A673 (cell line): ENCODE data around the gene DDX31. TPM values are rescaled to one million over a fixed set of nuclear protein-coding genes. Genes with fewer than 3 reads are reported as not detected.

Source experiments
- BruUV-seq: library from RNA; stranded (reverse); fragments of 400-500 nt; replicated peaks from 2 replicates; lab custom pipeline; 2021; lab: Mats Ljungman, UMichigan
- CTCF ChIA-PET: fragments of 300-600 bp; sonication (Branson Sonifier 250); formaldehyde crosslinking; loops from one replicate; lab custom pipeline; 2022; ENCODE audit warnings: antibody characterized with exemption; lab: Charles Lee
- POLR2A ChIA-PET: fragments of 300-600 bp; sonication (Branson Sonifier 250); formaldehyde crosslinking; loops from one replicate; lab custom pipeline; 2022; ENCODE audit warnings: antibody characterized with exemption; ENCODE audit not compliant: low non-redundant PET; lab: Charles Lee
- DNase-seq: peaks from one replicate; pipeline ENCODE4 v3.0.0-alpha.2; 2015; ENCODE audit warnings: low spot score
- H3K27ac ChIP-seq: fragments of 200-600 bp; sonication (generic); 2 replicates; pipeline ENCODE4 v1.5.1; 2016; ENCODE audit warnings: mixed run types, low read depth, mild to moderate bottlenecking, mixed read lengths, antibody characterized with exemption, low read length; ENCODE audit not compliant: poor library complexity, severe bottlenecking
- H3K27me3 ChIP-seq: fragments of 200-600 bp; sonication (generic); replicated peaks from 2 replicates; pipeline ENCODE4 v1.6.1; 2017; ENCODE audit warnings: mixed run types, low read depth, mild to moderate bottlenecking, mixed read lengths, antibody characterized with exemption, low read length; ENCODE audit not compliant: insufficient read depth, poor library complexity
- H3K36me3 ChIP-seq: fragments of 200-600 bp; sonication (generic); 2 replicates; pipeline ENCODE4 v1.6.1; 2016; ENCODE audit warnings: mixed run types, mild to moderate bottlenecking, mixed read lengths, antibody characterized with exemption, low read length; ENCODE audit not compliant: insufficient read depth, poor library complexity, severe bottlenecking
- H3K4me1 ChIP-seq: fragments of 200-600 bp; sonication (generic); 2 replicates; pipeline ENCODE4 v1.6.1; 2017; ENCODE audit warnings: mixed run types, mild to moderate bottlenecking, mixed read lengths, antibody characterized with exemption, low read length; ENCODE audit not compliant: insufficient read depth, poor library complexity, severe bottlenecking
- H3K4me3 ChIP-seq: fragments of 200-600 bp; sonication (generic); 2 replicates; pipeline ENCODE4 v1.5.1; 2016; ENCODE audit warnings: low read depth, mixed run types, mild to moderate bottlenecking, mixed read lengths, low read length; ENCODE audit not compliant: poor library complexity, severe bottlenecking
- H3K9me3 ChIP-seq: fragments of 200-600 bp; sonication (generic); 2 replicates; pipeline ENCODE4 v1.6.1; 2016; ENCODE audit warnings: mixed run types, low read depth, mild to moderate bottlenecking, mixed read lengths, antibody characterized with exemption, low read length; ENCODE audit not compliant: poor library complexity, severe bottlenecking
- CTCF ChIP-seq: fragments of 300-800, 200-600 bp; sonication (generic); conservative IDR thresholded peaks from 2 replicates; pipeline ENCODE4 v1.5.1; 2017; ENCODE audit warnings: low read depth, mild to moderate bottlenecking, antibody characterized with exemption, low read length, moderate library complexity, mixed read lengths
- EZH2 ChIP-seq: fragments of 200-600 bp; sonication (generic); IDR thresholded peaks from 2 replicates; pipeline ENCODE4 v1.6.1; 2017; ENCODE audit warnings: borderline replicate concordance, low read depth, mild to moderate bottlenecking, mixed read lengths, antibody characterized with exemption, low read length; ENCODE audit not compliant: poor library complexity, severe bottlenecking
- intact Hi-C: fragments of 100-400 bp; cut with micrococcal nuclease; formaldehyde crosslinking; loops from one replicate; pipeline ENCODE4 v1.10.0; 2022; ENCODE audit not compliant: unreplicated experiment
- total RNA-seq: library from RNA; stranded (reverse); gene quantifications from 2 replicates; pipeline ENCODE4 v1.2.3, GENCODE V29; 2021

Gene DDX31
- total RNA-seq, 1 experiment from 2014 or later = 34.2 TPM

DNA sequence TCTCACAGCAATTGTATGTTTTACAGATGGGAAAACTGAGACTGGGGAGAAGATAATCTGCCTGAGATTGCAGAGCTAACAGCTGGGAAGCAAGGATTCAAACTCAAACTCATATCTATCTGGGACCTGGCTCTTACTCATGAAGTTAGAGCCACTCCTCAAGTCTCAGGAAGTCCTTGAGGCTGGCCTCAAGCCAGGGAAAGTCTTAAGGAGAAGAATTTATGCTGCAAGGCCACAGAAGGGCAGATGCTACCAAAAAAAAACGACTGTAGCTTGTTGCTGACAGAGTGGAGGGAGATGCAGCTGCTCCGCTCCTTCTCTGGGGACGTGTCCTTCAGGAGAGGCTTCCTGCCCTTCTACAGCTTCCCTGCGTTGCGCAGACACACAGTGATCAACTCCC is 47.6 kb downstream of the DDX31 start:
- no peaks in the 10 kb centered on the region for H3K9me3 ChIP-seq
- peak; percentile 27 for DNase-seq
- peaks cover 19% of the 10 kb centered on the region for H3K36me3 ChIP-seq
- H3K27me3 ChIP-seq = no peaks in the 10 kb centered on the region
- ChIA-PET CTCF (no interaction called here), POLR2A (no interaction called here)
- BruUV-seq = no TSS peak
- H3K27ac ChIP-seq = no peak overlapping the region
- intact Hi-C loops = no loop called here
- H3K4me1 ChIP-seq = peaks cover 4% of the 10 kb centered on the region
- no peak overlapping the region for H3K4me3 ChIP-seq
- TF ChIP-seq EZH2 (no peak), CTCF (no peak)

DNA sequence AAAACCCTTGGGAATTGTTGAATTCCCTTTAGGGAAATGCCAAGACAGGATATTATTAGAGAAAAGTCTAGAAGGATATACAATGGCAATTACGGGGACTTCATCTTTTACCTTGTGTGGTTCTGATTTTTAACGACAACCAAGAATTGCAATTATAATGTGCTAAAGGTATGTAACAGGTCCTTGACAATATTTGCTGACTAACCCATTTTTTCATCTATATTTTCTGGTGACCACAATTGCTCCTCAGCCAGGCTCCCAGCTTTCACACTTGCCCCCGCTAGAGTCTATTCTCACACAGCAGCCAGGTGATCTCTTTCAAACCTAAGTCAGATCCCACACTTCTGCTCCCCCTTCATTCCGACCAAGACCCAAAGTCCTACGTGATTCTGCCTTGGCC is 53.1 kb downstream of the DDX31 start:
- no peak for DNase-seq
- H3K27ac ChIP-seq = no peak overlapping the region
- peaks cover 16% of the 10 kb centered on the region for H3K36me3 ChIP-seq
- TF ChIP-seq EZH2 (no peak), CTCF (no peak)
- no peaks in the 10 kb centered on the region for H3K9me3 ChIP-seq
- BruUV-seq = no TSS peak
- intact Hi-C loops = no loop called here
- H3K4me3 ChIP-seq = no peak overlapping the region
- H3K27me3 ChIP-seq = no peaks in the 10 kb centered on the region
- ChIA-PET CTCF (no interaction called here), POLR2A (no interaction called here)
- H3K4me1 ChIP-seq = no peaks in the 10 kb centered on the region

- ChIA-PET POLR2A (interaction anchor here (0.6 kb wide), 1 partner anchor 533 kb away, joined by 3 read pairs; no protein-coding TSS in a partner anchor), CTCF (no interaction called here)
- no peaks in the 10 kb centered on the region for H3K27me3 ChIP-seq
- no peak overlapping the region for H3K27ac ChIP-seq
- H3K4me1 ChIP-seq = no peaks in the 10 kb centered on the region
- TF ChIP-seq CTCF (no peak), EZH2 (no peak)
- H3K36me3 ChIP-seq = peaks cover 17% of the 10 kb centered on the region
- H3K9me3 ChIP-seq = no peaks in the 10 kb centered on the region
- H3K4me3 ChIP-seq = no peak overlapping the region
- DNase-seq = no peak
- intact Hi-C loops = no loop called here
- no TSS peak for BruUV-seq
These were observed 54.0 kb downstream of the DDX31 start for GRCh38 chr9:132615774-132616173.
